GM10847 (cell line): ENCODE measurements around the gene SPATS1.

Experiments
- POLR2A ChIP-seq: IDR thresholded peaks from 2 replicates; pipeline ENCODE4 v1.6.1; 2011; ENCODE audit not compliant: insufficient read length; ENCODE audit errors: extremely low read depth

The SPATS1 gene

GRCh38 chr6:44333273-44333919 is 9.1 kb upstream of the SPATS1 start:
- TF ChIP-seq POLR2A = no peak

DNA sequence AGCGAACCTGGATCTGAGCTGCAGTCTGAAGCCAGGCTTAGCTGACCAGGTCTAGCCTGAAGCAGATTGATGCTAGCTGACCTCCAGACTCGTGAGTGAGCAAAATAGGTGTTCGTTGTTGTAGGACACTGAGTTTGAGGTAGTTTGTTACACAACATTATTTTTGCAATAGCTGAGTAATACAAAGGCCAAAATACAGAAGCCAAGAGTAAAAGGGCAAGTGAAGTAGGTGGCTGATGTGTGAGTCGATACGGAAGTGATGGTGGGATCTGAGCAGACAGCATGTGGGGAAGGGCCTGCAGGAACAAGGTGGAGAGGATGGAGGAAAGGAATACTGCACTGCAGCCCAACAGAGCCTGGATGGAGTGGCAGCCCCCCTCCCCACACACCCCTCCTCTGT is 8.5 kb upstream of the SPATS1 start:
- TF ChIP-seq POLR2A = no peak

GRCh38 chr6:44335631-44336030 is 6.8 kb upstream of the SPATS1 start:
- TF ChIP-seq POLR2A = no peak

DNA sequence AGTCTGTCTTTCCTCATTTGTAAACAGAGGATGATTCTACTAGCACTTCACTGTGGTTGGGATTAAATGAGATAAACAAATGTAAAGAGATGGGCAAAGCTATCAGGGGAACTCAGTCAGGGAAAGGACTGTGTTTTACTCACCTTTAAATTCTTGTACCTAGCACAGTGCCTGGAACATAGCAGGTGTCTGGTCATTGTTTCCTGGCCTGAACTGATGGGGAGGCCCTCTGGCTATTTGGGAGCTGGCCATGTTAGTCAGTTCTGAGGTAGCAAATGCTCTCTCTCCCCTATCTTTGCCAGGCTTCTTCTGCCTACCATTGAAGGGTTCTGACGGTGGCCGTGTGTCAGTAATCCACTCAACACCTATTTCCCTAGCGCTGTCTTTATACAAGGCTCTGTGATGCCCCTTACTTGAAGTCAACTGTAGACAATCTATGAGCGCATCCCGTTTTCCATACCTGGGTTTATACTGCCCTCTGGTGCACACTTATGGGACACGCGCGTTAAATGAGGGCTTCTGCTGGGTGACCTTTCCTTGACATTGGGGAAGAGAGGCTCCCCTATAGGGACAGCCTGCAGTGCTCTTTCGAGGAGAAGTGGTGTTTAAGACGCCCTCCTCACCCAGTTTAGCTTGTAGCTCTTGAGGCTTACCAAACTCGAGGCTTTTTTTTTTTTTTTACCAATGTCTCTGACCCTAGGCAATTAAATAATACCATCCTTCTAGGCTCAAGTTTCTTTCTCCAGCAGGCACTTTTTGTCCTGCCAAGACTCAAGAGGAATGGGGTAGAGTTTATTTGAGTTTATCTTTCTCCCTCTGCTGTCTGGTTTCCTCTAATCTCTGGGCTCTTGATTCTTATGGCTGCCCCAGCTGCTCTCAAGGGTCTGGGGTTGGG is 4.0 kb upstream of the SPATS1 start:
- no peak for TF ChIP-seq POLR2A

DNA sequence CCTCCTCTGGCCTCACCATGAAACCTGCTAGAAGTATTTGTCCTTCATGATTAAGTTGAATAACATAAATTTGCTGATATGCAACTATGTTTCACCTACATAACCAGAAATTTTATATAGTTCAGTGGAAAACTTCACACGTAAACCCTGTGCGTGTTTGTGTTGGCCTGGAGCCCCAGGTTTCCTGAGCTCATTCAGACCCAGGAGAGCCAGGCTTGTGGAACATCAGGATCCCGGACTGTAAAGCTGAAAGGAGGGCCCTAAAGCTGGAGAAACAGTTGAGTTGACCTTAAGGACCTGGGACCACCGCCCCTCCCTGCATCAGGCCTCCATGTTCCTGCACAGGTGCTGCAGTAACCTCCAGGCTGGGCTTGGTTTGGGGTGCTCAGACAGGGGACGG is 3.1 kb upstream of the SPATS1 start:
- TF ChIP-seq POLR2A = no peak

DNA sequence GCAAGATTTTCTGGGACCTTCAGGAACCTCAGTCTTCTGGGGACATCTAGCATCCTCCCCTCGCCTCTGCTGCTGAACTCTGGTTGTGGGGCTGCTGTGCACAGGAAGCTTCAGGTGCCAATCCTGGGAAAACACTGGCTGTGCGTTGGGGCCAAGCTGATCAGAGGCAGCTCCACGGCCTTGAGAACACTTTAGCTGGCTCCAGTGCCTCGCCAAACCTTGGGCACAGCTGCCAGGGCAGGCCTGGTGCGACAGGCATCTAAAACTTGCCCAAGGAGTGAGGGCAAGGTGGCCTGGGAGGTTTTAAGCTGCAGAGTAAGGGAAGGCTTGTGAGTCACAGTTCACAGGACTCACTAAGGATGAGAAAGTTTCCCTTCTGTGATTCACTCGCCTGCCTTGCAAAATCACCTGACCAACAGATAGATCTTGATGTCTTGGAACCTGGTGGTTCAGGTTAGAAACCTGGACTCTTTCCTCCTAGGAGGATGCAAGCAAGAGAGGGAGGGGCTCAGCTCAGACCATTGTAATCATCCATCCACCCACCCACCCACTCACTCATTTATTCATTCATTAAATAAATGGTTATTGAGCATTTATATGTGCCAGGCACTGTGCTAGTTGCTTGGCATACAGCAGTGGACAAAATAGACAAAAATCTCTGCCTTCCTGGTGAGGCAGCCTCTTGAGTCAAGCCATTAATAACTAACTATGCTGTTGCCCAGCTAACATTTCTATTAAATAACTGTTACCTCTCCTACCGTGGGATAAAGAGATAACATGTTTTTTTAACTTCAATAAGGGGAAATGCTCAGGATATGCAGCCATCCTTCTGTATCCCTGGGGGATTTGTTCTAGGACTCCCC is 2.5 kb upstream of the SPATS1 start:
- TF ChIP-seq POLR2A = no peak

- no peak for TF ChIP-seq POLR2A
These were observed 1.2 kb upstream of the SPATS1 start for GRCh38 chr6:44341095-44341890.

DNA sequence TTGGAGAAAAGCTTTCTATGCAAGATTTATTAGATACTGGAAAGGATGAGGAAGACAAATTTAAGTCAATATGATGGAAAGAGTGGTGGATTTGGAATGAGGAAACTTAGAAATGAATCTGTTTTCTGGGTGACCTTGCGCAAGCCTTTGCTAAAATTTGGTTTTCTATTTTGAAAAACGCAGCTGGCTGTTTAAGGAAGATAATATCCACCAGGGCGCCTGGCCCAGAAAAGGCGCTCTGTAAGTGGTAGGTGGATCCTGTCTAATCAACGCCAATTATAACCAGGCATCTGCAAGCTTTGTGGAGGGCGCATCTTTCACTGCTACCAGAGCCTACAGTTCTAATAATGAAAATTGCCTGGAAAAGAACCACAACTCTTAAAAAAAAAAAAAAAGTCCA is 398 bp upstream of the SPATS1 start:
- no peak for TF ChIP-seq POLR2A

GRCh38 chr6:44349904-44350649 is 7.6 kb downstream of the SPATS1 start:
- TF ChIP-seq POLR2A = no peak

- TF ChIP-seq POLR2A = no peak
These were observed 9.8 kb downstream of the SPATS1 start for GRCh38 chr6:44352259-44352658.

GRCh38 chr6:44353336-44353735 is 10.9 kb downstream of the SPATS1 start:
- no peak for TF ChIP-seq POLR2A

GRCh38 chr6:44355640-44356039 is 13.2 kb downstream of the SPATS1 start:
- no peak for TF ChIP-seq POLR2A

- TF ChIP-seq POLR2A = no peak
These were observed 14.0 kb downstream of the SPATS1 start for GRCh38 chr6:44356487-44356886.

DNA sequence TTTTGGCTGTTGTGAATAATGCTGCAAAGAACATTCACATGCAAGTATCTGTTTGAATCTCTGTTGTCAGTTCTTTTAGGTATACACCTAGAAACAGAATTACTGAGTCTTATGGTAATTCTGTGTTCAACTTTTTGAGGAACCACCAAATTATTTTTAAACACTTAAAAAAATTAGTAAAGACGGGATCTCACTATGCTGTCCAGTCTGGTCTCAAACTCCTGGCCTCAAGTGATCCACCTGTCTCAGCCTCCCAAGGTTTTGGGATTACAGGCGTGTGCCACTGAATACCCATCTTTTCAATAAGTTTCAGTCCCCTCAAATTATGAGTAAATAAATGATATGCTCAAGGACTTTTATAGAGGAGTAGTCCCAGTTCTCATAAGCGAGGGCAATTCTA is 17.5 kb downstream of the SPATS1 start:
- no peak for TF ChIP-seq POLR2A
